T-helper 9 cell (primary cell): Measurements from ENCODE around the gene SSBP3.
"Not testable (repeated sequence)": the region's sequence is repeated elsewhere in the genome, so short reads cannot be mapped to it uniquely, and the experiment has no call there.

Source experiments
- DNase-seq: peaks from one replicate; pipeline ENCODE4 v3.0.0-alpha.2; 2020

SSBP3 gene

DNA sequence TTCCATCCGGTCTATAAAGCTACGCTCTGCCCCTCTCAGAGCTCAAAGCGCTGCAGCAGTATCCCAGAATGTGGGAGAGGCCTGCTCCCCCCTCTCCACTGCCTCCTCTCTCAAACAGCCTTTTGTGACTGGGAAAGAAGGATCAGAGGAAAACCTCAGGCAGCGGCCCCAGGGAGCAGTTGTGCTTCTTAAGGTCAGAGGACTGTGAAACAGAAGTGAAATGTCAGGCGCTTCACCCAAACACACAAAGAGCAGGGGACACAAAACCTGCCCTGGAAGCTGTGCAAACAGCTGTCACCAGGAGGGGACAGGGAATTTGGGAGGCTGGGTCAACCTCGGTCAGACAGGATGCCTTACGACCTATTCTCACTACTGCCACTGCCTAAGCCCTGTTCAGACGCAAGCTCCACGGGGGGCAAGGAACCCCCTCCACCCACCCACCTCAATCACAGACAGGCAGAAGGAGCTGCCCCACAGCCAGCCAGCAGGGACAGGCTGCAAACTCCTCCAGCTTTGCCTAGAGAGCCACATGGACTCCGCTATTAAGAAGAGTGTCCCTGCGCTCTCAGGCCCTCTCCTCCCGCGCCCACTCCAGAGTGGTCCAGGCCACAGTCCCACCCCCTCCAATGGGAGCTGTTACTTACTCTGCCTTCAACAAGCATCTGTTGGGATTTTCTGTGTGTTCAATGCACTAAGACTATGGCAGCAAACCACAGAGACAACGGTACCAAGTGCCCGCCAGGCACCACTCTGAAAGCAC lies 14.6 kb downstream of the SSBP3 start:
- no peak for DNase-seq

DNA sequence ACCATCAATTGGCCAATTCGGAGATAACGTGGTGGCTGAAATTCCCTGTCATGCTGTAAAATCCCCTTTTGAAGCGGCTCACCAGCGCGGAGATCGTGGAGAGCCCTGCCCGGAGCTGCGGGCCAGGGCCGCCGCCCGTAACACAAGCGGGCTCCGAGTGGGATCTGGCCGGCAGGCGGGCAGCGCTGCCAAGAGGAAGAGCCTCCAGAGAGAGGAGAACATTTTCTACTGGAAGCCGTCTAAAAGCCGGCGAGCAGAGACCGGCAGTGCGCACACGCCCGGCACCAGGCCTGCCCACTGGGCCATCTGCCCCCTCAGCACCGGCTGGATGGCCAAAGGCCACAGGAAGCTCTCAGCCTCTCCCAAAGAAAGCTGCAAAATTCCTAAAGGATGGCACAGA lies 15.5 kb downstream of the SSBP3 start:
- no peak for DNase-seq

DNA sequence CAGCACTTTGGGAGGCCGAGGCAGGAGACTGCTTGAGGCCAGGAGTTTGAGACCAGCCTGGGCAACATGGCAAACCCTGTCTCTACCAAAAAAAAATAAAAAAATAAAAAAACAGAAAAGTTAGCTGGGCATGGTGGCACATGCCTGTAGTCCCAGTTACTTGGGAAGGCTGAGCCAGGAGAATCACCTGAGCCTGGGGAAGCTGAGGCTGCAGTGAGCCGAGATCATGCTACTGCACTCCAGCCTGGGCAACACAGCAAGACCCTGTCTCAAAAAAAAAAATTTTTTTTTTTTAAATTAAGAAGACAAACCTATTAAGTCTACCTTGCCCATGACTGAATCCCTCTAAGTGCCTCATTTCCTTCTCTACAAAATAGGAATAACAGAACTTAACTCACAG lies 16.6 kb downstream of the SSBP3 start:
- not testable (repeated sequence) for DNase-seq

DNA sequence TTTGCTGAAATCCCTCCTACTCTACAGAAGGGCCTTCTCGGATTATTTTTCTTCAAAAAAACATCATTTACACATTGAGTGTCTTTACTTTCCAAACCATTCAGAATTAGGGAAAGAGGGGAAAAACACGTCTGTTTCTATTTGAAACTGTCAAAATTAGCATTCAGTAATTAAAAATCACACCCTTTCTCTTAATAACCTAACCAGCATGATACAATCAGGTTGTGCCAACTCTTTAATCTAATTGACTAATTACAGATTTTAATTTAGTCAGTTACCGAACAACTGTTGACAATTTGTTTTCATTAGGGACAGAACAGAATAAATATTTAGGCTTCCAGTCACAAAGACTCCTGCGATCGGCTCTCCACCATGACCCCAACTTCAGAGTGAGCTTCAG lies 18.8 kb downstream of the SSBP3 start:
- no peak for DNase-seq

DNA sequence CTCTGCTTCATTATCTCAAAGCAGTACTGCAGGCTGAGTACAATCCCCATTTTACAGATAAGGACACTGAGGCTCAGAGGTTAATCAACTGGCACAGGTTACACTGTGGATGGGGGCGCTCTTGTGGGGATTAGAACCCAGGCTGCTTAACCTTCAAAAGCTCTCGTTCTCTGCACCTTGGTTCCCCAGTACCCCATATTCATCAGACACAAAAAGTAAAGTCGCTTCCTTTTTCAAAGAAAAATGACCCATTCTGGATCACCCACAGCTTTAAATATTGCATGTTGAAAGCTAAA lies 20.5 kb downstream of the SSBP3 start:
- no peak for DNase-seq

DNA sequence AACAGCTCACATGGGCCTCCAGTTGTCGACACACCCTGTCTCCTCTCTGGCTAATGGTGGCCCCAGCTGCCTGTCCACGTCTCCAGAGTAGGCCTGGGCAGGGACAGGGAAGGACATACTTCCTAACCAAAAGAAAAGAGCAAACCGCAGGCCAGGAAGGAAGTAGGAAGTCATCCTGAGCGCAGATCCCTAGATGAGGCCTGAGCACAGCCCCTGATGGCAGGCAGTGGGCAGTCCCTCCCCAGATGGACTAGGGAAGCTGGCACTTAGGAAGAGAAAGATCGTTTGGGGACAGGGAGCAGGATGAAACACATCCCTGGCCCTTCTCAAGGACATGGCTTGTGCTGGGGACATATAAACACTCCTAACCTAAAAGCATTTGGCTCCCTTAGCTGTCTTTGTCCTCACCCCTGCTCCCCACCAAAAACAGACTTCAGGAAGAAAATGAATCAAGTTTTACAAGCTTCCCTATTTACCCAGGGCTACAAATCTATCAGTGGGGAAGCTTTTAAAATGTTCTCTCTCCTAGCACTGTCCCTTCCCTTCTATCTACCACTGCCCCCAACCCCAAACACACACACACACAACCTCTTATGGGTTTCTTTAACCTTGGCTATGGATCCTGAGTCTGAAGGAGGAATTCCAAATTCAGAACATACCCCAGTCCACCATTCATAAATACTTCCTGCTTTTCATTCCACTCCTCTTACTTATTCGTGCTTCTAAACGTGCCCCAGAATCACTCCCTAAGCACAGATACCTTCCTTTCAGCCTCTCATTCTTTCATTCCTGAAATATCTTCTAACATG lies 21.1 kb downstream of the SSBP3 start:
- no peak for DNase-seq

DNA sequence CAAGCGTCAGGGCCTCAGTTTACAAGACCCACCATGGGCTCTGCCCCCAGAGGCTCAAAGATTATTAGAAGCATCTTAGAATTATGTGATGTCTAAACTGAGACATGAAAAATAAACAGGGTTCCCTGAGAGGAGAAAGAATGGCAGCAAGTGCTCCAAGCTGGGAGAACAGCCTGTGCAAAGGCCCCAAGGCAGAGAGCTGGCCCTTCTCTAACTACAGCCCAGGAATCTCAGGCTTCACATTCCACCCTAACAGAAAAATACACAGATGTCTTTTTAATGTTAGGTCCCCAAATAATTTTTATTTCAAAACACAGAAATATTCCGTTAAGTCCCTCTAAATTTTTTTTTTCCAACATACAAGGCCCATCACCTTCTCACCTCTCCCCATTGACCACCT lies 21.7 kb downstream of the SSBP3 start:
- no peak for DNase-seq

DNA sequence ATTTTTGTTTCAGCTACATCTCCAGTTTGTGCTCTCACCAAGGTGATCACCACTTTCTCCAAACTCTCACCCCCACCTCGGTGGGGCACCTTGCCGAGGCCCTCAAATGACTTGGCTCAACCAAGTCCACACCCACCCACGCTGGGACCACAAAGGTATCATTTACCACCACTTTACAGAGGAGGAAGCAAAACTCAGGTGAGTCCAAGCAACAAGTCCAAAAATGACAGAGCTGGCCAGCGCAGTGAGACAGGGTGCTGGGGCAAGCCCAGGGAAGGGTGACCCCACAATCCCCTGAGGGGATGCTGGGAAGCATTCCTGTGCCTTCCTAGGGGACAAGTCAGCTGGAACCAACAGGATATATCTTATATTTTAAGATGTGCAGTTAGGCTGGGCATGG lies 24.7 kb downstream of the SSBP3 start:
- DNase-seq = no peak

DNA sequence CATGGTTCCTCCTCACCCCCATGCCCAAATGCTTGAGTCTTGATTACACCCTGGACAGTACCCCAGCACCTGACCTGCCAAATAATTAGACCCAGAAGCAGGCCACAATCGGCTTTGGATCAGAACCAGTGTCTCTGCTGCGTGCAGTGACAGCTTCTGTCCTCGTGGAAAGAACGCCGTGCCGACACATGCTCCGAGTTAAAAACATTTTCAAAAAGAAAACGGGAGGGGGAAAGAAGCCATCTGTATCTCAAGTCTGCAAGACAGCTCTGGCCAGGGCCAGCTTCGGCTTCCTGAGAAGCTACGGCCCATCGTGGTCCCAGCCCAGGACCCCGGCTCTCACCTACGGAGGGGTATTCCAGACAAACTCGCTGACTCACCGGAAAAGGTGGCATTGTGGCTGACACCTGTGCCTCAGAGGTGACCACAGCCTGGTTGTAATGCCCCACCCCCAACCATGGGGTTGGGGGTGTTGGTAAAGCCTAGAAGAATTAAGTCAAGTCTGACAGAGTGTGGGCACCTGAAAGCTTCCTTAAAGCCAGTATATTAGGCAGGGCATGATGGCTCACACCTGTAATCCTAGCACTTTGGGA lies 25.8 kb downstream of the SSBP3 start:
- peak; percentile 18 for DNase-seq

DNA sequence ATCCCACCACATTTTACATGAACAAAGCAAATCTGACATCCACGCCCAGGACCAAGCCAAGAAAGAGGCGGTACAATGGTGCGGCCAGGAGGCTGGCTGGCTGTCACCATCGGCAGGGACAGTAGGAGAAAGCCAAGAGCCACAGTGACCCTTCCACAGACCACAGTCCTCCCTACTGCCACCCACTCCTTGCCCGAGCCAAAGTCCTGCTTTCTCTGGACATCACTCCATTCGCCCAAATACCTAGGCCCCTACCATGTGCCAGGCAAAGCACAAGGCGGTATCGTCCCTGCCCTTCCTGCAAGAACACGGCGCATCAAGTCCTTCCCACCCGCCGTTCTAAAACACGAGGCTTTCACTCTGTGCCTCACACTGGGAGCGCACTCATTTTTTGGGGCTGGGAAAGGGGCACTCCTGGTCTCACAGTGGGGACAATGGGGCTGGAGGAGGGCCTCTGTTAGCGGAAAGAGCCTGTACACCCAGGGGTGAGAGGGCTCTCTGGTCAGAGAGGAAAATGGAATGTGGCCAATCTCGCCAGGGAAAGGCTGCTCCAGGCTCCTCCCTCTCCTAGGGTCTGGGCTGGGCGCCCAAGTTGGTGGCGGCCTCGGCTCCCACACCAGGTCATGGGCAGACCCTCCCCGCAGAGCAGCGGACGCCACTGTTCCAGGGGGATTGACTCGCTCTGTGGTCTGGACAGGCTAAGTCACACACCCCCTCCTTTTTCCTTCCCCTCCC lies 26.5 kb downstream of the SSBP3 start:
- DNase-seq = no peak

DNA sequence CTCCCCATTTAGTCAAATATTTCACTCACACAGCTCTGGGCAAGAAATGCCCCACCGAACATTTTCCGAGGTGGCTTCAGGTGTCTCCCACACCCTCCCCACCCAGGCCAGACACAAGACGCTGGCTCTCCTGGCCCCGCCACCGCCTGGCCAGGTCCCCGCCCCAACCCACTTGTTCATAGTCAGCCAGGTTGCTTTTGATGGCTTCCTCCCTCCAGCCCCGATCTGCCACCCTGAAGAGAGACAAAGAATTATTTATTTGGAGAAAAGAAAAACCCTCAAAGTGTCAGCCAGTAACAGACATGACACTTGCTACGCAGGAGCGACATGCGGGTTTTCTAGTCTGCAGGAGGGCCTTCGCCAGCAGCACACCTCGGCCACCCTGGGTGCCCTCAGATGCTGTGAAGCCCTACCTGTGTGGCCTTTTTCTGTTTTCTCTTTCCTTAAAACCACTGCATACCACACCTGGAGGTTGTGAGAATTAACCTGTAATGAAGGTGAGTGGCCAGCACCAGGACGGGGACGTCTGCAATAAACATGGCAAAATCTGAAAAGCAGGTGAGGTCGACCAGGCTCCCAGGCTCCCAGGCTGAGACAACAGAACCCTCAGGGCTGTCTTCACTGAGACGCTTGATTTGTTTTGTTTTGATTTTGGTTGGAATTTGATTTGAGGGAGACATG lies 27.2 kb downstream of the SSBP3 start:
- no peak for DNase-seq

DNA sequence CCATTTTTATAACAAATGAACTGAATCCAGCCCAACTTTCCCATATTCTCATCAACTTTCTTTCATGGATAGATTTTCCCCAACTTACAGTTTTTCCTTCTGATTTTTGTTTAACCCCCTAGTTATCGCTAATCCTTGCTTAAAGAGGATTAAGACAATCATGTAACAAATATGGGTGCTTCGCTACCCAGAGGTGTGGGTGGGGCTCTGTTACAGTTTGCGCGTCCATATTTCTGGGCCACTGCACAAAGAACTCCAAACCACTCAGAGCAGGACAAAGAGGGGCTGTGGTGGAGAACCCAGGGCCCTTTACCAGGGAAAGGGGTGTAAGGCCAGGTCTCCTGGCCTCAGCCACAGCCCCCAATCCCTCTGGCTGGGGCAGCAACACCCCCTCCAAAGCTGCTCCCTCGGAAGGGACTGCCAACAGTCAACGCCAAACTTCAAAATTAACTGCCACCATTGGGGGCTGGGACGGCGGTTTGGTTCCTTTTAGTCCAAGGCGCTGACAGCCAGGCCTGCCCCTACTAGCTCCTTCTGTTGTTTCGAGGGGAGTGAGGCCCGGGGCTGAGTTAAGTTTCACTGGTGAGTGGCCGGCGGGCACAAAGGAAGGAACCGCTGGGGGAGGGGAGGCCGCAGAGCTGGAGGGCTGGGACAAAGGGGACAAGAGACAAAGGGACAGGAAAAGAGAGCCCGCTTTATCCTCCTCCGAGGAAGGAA lies 27.9 kb downstream of the SSBP3 start:
- DNase-seq = no peak

DNA sequence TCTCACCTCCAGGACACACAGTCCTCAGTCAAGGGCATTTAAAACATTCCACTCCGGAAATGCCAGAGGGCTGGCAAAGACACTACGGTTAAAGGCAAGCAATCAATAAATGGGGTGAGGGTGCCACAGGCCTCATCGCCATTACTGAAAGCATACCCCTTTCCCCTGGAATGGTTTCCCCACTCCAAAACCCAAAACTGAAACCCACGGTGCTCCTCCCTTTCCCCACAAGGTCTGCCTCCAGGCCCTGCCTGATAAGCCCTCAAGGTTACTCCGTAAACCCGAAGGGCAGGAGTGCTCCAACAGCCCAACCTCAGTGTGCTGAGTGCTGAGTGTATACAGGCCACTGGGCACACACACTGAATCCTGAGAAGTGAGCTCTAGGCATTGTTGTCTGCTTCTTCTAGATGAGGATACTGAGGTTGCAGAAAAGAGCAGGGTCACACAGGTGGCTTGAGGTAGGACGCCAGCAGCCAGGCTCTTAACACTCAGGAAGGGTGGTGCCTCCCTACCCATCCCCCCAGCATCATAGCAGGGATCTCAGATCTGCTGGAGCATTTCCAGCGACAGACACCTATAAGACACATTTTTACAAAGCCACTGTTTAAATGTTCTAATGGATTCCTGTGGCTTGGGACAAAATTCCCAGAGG lies 29.0 kb downstream of the SSBP3 start:
- no peak for DNase-seq

DNA sequence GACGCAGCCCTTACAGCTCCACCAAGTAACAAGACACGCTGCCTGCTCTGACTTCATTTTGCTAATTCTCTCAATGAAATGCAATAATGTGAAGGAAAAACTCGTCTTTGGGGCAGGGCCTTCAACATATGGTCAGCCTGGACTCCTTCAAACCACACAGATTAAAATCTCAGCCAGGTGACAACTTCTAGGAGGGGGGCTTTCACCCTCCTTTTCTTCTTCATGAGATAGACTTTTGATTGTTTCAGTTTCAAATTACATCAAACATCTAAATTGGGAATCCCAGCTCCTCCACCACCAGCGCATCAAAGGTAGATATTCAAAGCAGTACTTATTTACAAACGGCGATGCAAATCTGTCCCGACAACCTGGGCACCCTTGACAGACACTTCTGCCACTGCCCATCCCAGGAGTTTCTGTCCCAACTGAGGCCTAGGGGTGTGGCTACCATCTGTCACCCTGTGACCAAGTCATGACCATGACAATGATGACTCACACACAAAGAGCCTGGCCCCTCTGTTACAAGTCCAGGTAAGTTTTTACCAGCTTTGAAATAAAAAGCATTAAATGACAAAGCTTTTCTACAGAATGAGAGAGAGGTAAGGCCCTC lies 29.7 kb downstream of the SSBP3 start:
- DNase-seq = no peak

DNA sequence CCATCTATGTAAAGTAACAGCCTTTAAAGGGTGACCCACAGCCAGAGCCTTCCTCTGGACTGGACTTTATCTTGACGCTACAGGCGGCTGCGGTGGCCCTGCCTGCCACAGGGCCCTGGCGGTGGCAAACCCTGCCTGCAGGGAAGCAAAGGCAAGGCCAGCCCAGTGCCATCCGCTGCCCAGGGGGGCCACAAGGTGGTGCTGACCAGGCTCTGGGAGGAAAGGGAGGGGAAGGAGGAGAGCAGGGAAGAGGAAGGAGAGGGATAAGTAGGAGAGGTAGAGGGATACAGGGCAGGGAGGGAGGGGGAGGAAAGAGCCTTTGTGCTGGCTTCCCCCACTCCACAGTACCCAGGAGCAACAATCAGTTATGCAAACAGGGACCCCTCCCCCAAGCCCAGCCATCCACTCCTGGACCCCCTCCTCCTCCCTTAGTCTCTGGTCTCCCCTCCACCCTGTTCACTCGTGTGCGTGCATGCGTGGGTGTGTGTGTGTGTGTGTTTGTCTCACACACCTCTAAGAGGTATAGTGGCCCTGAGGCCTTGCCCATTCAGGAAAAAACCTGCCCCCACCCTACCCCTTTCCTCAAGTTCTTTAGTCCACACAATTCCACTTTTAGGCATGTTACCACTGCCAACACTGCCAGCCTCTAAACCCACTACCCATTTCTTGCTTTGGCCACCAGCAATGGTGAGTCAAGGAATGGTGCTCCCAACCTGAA lies 30.3 kb downstream of the SSBP3 start:
- no peak for DNase-seq

DNA sequence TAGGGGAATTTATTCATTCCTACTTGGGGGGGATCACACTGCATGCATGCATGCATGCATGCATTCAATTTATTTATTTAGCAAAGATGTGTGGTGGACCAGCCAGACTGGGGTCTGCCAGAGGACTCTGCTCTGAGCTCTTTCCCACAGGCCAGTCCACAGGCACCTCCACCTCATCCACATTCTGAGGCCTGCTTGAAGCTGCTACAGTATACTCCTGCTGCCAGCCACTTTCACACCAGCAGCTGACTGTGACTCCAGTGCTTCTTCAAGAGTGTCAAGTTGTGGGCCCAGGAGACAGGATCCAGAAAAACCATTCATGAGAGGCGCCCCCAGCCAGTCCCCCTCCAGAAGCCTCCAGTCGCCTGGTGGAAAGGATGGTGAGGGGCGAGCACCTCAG lies 30.9 kb downstream of the SSBP3 start:
- no peak for DNase-seq

DNA sequence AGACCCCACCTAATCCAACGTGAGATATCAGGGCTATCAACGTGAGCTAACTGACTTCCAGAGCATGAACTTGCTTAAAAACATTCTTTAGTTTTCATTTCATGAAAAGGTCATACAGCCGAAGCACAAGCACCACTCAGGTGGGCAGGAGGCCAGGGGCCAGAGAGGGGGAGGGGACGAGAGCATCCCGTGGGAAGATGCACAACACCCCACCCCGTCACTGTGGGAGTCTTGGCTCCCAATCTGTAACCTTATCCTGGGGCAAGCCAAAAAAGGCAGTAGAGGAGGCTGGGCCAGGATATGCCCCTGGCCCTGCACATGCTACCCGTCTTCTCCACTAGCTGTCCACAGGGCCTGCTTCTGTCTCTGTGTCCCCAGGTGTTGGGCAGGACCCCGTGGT lies 31.4 kb downstream of the SSBP3 start:
- DNase-seq = no peak

DNA sequence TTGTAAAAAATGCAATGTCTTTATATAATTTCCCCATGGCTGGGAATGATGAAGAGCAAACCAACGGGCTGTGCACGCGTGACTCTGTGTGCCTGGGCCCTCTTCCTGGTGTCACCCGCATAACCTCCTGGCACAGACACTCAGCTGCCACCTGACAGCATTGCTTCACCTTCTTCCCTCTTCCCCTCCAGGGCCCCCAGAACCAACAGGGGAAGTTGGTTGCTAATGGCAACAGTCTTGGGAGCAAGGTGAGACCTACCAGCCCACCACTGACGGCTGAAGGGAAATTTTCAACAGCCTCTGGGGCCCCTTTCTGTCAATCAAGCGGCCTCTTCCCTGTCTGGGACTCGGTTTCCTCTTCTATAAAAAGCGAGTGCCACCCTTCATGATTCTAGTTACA lies 33.2 kb downstream of the SSBP3 start:
- DNase-seq = no peak

DNA sequence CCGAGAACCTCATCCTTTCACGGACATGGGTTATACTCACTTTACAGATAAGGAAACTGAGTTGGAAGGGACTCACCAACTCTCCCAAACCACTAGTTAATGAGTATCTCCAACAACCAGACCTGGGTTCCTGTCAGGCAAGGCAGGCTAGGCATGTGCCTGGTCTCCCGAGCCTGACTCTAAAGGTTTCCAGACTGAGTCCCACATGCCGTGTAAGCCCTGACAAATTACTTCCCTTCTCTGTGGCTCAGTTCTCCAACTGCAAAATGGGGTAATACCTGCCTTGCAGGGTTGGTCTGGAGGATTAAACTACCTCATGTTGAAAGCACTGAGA lies 34.3 kb downstream of the SSBP3 start:
- DNase-seq = no peak

DNA sequence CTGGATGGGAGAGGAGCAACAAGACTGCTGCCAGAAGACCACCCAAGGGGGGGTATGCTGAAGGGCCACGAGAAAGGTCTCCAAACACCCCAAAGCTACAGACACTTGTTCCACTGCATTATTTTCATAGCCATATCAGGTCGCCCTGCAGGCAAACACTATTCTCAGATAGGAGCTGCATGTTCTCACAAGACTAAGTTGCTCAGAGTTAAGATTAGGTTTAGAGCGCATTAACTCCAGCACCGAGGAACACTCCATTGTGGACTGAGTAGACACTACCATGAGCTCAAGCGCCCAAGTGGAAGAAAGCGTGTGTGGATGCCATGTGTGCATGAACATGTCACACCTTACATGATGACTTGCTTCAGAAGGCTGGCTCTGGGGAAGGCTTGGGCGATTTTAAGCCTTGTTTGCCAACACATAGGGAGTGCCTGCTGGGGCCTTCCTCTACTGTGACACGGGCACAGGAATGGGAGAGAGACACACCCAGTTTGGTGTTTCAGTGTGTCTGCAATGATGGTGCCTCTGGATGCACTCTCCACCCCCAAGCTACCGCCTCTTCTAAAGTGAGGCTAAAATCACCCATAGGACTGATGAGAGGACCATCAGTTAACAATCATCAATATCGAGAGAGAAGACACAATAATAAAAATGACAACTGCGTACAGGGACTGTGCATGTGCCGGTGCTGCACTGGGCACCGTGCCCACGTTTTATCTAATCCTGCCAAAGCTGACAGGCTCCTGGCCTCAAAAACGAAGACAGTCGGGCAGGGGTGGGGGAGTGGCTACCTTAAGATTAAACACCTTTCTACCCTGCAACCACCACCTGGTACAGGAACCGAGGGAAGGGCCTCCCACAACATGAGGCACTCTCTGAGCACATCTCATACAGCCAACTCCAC lies 34.9 kb downstream of the SSBP3 start:
- DNase-seq = no peak
